Measurements from ENCODE around the gene SIX2. TPM values are rescaled to one million over a fixed set of nuclear protein-coding genes. Genes with fewer than 3 reads are reported as not detected.

Gene SIX2
- total RNA-seq, 4 donors from 2014 or later: 28.9 to 65.5 (median 50.5) TPM

DNA sequence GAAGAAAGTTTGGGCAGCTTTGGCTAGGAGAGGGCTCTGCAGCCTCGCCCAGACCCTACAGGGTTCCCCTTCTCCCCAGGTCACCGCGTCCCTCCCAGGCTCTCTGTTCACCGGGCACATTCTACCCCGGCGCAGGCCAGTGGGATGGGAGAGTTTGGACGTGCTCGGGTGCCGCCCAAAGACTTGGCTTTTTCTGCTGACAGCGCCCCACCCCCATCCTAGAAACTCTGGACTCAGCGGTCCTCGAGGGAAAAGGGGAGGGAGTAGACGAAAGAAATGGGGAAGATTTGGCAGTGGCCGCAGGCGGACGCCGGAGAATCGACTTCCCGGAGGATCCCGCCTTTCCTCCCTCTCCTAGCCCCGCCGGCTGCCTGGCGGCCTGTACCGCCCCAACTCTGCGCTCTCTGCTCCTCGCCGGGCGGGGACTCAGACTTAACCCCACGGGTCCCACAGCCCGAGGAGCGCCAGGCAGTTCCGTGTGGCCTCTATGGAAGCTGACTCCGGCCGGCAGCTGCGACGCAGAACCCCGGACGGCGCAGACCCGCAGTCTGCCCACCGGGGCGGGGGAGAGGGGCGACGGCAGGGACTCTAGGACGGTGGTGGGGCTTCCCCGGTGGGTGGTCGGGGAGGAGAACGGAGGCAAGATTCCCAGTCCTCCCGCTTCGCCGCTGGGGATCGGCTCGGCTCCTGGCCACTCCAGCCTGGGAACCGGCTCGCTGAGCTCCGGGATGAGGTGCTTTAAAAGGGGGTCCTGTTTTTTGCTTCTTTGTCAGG, 863 bp upstream of the SIX2 start:
- ATAC-seq (peak; percentile 32 to 47), DNase-seq (peak; percentile 65 to 76)
- Histone ChIP-seq H3K4me1 (peaks cover 27 to 49% of the 10 kb centered on the region in 2 donors), H3K4me3 (peak overlapping the region; percentile 64 to 85 (median 72)), H3K27me3 (peaks cover 0 to 25% (median 0%) of the 10 kb centered on the region in 3 donors), H3K36me3 (peaks cover 0 to 7% of the 10 kb centered on the region in 2 donors), H3K9me3 (no peaks in the 10 kb centered on the region), H3K27ac (peak overlapping the region; percentile 90 to 97 (median 90))
- TF ChIP-seq, protein P1, sequence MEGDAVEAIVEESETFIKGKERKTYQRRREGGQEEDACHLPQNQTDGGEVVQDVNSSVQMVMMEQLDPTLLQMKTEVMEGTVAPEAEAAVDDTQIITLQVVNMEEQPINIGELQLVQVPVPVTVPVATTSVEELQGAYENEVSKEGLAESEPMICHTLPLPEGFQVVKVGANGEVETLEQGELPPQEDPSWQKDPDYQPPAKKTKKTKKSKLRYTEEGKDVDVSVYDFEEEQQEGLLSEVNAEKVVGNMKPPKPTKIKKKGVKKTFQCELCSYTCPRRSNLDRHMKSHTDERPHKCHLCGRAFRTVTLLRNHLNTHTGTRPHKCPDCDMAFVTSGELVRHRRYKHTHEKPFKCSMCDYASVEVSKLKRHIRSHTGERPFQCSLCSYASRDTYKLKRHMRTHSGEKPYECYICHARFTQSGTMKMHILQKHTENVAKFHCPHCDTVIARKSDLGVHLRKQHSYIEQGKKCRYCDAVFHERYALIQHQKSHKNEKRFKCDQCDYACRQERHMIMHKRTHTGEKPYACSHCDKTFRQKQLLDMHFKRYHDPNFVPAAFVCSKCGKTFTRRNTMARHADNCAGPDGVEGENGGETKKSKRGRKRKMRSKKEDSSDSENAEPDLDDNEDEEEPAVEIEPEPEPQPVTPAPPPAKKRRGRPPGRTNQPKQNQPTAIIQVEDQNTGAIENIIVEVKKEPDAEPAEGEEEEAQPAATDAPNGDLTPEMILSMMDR (IDR thresholded peaks at IDR 0.05 in 4 of 5, conservative IDR thresholded peaks at IDR 0.05 in 1 of 5): no peak
- TF ChIP-seq POLR2A (IDR thresholded peaks at IDR 0.05): no peak
- intact Hi-C loops (cut with DNase I; ENCODE audit: low total_unique reads) (loop anchor here (2.0 to 5.0 kb wide), 5 partner anchors 161 to 812 kb away; partner anchors contain the start of gene SRBD1), in situ Hi-C loops (cut with MboI; ENCODE audit: low sequenced_read_pairs in 4 of 4) (no loop called here)

DNA sequence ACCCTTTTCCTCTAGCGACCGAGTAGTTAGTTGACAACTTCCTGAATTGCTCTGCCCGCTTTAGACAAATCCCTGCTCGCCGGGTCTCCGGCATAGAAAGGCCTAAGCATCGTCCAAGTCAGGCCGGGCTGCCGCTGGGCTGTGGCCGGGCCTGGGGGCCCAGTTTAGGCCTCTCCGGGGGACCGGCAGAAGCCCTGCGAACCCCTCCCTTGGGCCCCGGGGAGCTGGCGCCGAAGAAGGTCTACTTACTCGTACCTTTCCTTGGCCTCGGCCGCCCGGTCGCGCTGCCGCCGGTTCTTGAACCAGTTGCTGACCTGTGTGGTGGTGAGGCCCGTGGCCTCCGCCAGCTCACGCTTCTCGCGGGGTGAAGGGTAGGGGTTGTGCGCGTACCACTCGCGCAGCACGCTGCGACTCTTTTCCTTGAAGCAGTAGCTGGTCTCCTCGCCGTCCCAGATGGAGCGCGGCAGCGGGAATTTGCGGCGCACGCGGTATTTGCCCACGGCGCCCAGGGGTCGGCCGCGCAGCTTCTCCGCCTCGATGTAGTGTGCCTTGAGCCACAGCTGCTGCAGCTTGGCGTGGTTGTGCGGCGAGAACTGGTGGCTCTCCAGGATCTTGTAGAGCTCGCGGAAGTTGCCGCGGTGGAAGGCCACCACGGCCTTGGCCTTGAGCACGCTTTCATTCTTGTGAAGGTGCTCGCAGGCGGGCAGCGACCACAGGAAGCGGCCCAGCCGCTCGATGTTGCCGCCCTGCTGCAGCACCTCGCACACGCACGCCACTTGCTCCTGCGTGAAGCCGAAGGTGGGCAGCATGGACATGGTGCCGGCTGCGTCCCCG, 739 bp downstream of the SIX2 start:
- peak in 1 of 2 donors; percentile 7 for ATAC-seq
- DNase-seq: no peak
- TF ChIP-seq, protein P1 (IDR thresholded peaks at IDR 0.05 in 4 of 5, conservative IDR thresholded peaks at IDR 0.05 in 1 of 5): no peak
- TF ChIP-seq POLR2A (IDR thresholded peaks at IDR 0.05): no peak
- H3K4me1 ChIP-seq: peaks cover 17 to 47% of the 10 kb centered on the region in 2 donors
- in situ Hi-C loops (cut with MboI; ENCODE audit: low sequenced_read_pairs in 4 of 4) (no loop called here), intact Hi-C loops (cut with DNase I; ENCODE audit: low total_unique reads) (loop anchor here (2.0 to 5.0 kb wide), 5 partner anchors 162 to 814 kb away; partner anchors contain the start of gene SRBD1)
- H3K9me3 ChIP-seq: no peaks in the 10 kb centered on the region
- H3K4me3 ChIP-seq: peak overlapping the region; percentile 64 to 85 (median 72)
- peaks cover 0 to 7% of the 10 kb centered on the region in 2 donors for H3K36me3 ChIP-seq
- H3K27me3 ChIP-seq: peaks cover 0 to 27% (median 0%) of the 10 kb centered on the region in 3 donors
- peak overlapping the region; percentile 90 to 97 (median 90) for H3K27ac ChIP-seq

DNA sequence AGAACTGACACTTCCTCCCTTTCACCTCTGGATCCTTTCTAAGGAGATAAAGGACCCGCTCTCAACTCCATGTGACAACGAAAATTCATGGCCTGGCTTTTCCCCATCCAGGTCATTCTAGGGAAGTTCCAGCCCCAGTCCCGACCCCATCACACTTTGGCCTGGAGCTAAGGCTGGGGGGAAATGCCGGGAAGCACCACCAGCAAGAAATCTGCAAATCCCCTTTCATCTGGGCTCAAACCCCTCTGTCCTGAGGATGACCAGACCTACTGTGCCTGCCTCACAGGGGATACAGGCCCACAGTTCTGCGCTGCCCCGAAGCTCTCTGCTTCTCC, 1.3 kb downstream of the SIX2 start:
- intact Hi-C loops (cut with DNase I; ENCODE audit: low total_unique reads): loop anchor here (2.0 to 5.0 kb wide), 5 partner anchors 163 to 814 kb away; partner anchors contain the start of gene SRBD1
- H3K4me3 ChIP-seq: peak overlapping the region; percentile 64 to 85 (median 72)
- peaks cover 0 to 27% (median 0%) of the 10 kb centered on the region in 3 donors for H3K27me3 ChIP-seq
- no peaks in the 10 kb centered on the region for H3K9me3 ChIP-seq
- in situ Hi-C loops (cut with MboI; ENCODE audit: low sequenced_read_pairs in 4 of 4): no loop called here
- DNase-seq (no peak), ATAC-seq (no peak)
- H3K27ac ChIP-seq: peak overlapping the region; percentile 90 to 97 (median 90)
- H3K36me3 ChIP-seq: peaks cover 0 to 7% of the 10 kb centered on the region in 2 donors
- H3K4me1 ChIP-seq: peaks cover 15 to 41% of the 10 kb centered on the region in 2 donors
- TF ChIP-seq POLR2A (IDR thresholded peaks at IDR 0.05): no peak
- TF ChIP-seq, protein P1 (IDR thresholded peaks at IDR 0.05 in 4 of 5, conservative IDR thresholded peaks at IDR 0.05 in 1 of 5): no peak

DNA sequence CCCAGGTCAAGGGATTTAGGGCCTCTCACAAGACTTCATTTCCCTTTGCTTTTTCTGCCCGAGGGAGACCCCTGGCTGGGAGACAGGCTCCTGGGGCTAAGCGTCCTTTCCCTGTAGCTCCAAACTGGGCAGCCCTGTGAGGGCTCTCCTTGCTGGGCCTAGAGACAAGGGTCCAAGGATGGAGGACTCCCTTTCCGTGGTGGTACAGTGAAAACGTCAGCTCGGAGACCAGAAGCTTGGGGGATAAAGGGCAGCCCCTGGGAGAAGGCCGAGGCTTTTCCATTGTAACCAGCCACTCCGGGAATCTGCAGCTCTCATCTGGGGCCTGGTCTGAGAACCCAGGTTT, 2.3 kb downstream of the SIX2 start:
- DNase-seq (no peak), ATAC-seq (no peak)
- H3K4me1 ChIP-seq: peaks cover 13 to 38% of the 10 kb centered on the region in 2 donors
- intact Hi-C loops (cut with DNase I; ENCODE audit: low total_unique reads) (loop anchor here (5.0 kb wide), 2 partner anchors 235 to 815 kb away; no protein-coding TSS in a partner anchor), in situ Hi-C loops (cut with MboI; ENCODE audit: low sequenced_read_pairs in 4 of 4) (no loop called here)
- H3K27me3 ChIP-seq: peaks cover 0 to 31% (median 0%) of the 10 kb centered on the region in 3 donors
- H3K27ac ChIP-seq: peak overlapping the region; percentile 28 to 97 (median 90)
- H3K9me3 ChIP-seq: no peaks in the 10 kb centered on the region
- H3K36me3 ChIP-seq: peaks cover 0 to 7% of the 10 kb centered on the region in 2 donors
- no peak for TF ChIP-seq POLR2A (IDR thresholded peaks at IDR 0.05)
- TF ChIP-seq, protein P1 (IDR thresholded peaks at IDR 0.05 in 4 of 5, conservative IDR thresholded peaks at IDR 0.05 in 1 of 5): no peak
- peak overlapping the region; percentile 64 to 85 (median 72) for H3K4me3 ChIP-seq
